Measurements from ENCODE around the gene IQCM.

The IQCM gene

DNA sequence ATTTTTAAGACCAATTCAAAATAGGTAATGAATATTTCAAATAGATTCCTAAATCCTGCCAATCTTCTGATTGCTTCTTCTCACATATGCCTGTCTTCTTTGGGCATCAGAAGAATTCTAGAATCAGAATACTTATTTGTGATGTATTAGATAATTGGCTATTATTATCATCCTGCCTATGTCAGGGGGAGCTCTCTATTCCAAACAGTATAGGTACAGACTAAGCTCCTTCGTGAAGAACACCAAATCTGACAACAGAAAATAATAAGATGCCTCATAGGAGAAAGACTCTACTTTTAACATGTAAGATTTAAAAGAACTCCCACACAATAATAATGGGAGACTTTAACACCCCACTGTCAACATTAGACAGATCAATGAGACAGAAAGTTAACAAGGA is at the start of gene IQCM:
TSS of gene IQCM (minus strand) at position 101 of the 400 bp plus-strand sequence. CDS start 73,152 bp downstream, outside the sequence.
- DNase-seq: no peak

GRCh38 chr4:149857446-149857845 is 41.8 kb upstream of the IQCM start:
- no peak for DNase-seq

DNA sequence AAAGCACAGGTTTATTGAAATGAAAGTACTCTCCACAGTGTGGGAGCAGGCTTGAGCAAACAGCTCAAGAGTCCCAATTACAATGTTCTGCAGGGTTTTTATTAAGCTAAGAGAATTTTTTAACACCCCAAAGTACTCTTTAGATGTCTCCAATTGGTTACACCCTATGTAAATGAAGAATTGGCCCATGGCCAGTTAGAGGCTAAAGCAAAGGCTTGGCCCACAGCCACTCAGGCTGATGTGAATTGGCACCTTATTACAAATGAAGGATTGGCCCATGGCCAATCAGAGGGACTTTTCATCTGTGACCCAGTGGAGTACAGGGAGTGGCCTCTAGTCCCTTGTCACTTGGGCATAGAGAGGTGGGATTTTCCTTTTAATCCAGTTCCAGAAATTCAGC is 30.1 kb upstream of the IQCM start:
- DNase-seq: no peak

- DNase-seq: no peak
Observed at GRCh38 chr4:149841686-149842085, 26.0 kb upstream of the IQCM start.

- no peak for DNase-seq
Observed at GRCh38 chr4:149838036-149838435, 22.4 kb upstream of the IQCM start.

- no peak for DNase-seq
Observed at GRCh38 chr4:149836546-149836945, 20.9 kb upstream of the IQCM start.

DNA sequence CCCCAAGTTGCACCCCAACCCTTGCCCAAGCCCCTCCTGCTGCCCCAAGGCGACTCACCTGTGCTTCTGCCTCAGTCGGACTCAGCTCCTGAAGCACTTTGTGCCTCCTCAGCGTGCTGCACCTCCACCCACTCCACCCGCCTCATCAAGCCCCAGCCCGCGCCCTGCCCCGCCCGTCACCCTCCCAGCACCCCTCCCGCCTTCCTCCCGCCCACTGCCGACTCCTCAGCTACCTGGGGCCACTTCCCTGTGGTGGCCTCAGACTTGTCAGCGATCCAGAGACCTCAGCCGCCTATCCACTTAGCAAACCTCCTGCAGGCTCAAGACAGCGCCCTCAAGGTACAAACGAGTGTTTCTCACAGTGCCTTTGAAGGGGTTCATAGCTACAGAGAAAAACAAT is 19.6 kb upstream of the IQCM start:
- no peak for DNase-seq

DNA sequence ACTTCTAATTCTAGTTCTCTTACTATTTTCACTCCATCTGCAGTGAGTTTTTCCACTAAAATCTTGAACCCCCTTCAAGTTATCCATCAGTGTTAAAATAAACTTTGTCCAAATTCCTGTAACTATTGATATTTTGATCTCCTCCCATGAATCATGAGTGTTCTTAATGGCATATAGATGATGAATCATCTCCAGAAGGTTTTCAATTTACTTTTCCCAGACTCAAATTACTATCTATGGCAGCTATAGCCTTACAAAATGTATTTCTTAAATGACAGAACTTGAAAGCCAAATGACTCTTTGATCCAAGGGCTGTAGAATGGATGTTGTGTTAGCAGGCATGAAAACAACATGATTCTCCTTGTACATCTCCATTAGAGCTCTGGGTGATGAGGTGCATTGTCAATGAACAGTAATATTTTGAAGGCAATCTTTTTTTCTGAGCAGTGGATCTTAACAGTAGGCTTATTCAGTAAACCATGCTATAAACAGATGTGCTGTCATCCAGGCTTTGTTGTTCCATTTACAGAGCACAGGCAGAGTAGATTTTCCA is 16.1 kb upstream of the IQCM start:
- no peak for DNase-seq

DNA sequence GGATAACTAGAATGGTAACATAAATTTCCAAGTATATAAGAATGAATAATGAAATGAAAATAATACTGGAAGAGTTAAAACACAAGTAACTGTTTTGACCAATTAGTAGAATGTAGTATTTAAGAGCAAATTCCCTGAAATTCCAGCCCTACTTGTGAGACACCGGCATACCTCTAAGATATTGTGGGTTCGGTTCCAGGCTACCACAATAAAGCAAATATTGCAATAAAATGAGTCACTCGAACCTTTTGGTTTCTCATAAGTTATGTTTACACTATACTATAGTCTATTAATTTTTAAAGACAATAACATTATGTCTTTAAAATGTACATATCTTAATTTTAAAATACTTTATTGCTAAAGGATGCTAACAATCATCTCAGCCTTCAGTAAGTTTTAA is 15.2 kb upstream of the IQCM start:
- DNase-seq: no peak

GRCh38 chr4:149825336-149825735 is 9.7 kb upstream of the IQCM start:
- DNase-seq: no peak

DNA sequence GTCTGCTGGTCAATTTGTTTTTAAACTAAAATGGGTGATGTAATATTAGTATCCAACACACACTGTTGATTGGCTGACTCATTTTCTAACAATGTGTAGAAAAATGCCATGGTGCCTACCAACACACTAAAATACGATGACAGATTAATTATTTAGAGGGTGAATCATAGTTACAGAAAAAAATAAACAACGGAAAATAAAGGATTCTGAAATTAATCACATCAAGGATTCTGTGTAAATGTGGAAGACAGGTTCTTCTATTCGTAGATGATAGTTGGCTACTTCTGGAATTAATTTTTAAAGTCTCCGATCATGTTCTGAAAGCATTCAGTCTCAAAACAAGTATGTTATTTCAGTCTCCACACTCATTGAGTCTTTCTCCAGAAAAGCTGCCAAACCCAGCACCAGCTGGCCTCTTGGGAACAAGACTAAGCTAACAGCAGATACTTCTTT is 8.2 kb upstream of the IQCM start:
- peak in 4 of 58 donors; percentile 2 to 8 (median 5) for DNase-seq

DNA sequence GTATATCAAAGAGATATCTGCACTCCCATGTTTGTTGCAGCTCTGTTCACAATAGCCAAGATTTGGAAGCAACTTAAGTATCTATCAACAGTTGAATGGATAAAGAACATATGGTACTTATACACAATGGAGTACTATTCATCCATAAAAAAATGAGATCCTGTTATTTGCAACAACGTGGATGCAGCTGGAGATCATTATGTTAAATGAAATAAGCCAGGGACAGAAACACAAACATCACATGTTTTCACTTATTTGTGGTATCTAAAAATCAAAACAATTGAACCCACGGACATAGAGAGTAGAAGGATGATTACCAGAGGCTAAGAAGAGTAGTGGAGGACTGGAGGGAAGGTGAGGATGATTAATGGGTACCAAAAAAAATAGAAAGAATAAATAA is 14.2 kb downstream of the IQCM start:
- DNase-seq: no peak

- no peak for DNase-seq
Observed at GRCh38 chr4:149799546-149799945, 16.1 kb downstream of the IQCM start.

DNA sequence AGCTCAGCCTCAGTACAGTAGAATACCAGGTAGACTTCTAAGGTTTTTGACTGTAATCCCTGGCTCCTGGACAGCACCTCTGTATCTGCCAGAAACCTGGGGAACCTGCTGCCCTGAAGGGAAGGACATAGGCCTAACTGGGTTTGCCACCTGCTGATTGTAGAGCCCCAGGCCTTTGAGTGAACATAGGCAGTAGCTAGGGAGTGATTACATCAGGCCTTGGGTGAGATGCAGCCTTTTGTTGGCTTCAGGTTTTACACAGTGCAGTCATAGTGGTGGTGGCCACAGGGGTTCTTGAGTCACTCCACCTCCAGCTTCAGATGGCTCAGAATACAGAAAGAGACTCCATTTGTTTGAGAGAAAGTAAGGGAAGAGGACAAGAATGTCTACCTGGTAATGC is 19.3 kb downstream of the IQCM start:
- DNase-seq: no peak

DNA sequence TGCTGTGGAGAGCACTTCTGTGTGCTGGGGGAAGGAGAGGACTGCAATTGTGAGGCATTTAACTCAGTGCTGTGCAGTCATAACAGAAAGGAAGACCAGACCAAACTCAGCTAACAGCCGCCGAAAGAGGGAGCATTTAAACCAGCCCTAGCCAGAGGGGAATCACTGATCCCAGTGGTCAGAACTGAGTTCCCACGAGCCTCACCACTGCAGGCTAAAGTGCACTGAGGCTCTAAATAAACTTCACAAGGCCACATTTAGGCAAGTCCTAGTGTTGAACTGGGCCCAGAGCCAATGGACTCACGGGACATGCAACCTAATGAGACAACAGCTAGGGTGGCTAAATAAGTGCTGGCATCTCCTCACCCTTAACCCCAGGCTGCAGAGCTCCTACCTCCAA is 20.4 kb downstream of the IQCM start:
- no peak for DNase-seq

DNA sequence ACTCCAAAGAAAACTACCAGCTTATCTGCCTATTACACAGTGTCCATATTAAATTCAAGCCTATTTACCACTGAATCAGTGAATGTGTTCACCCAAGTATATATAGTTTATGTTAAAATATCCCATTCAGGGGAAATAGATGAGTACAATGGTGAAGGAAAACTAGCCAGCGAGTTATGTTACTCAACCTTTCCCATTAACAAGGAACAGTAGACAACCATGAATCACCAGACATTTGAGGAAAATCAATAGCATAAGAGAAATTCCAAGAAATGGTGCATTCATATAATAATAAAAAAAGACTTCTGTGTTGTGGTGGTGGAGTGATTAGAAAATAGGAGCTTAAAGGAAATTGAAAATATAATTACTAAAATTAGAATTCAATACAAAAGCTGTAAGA is 21.3 kb downstream of the IQCM start:
- DNase-seq: no peak

GRCh38 chr4:149793459-149793858 is 22.2 kb downstream of the IQCM start:
- no peak for DNase-seq

- DNase-seq: no peak
Observed at GRCh38 chr4:149791851-149792250, 23.8 kb downstream of the IQCM start.

DNA sequence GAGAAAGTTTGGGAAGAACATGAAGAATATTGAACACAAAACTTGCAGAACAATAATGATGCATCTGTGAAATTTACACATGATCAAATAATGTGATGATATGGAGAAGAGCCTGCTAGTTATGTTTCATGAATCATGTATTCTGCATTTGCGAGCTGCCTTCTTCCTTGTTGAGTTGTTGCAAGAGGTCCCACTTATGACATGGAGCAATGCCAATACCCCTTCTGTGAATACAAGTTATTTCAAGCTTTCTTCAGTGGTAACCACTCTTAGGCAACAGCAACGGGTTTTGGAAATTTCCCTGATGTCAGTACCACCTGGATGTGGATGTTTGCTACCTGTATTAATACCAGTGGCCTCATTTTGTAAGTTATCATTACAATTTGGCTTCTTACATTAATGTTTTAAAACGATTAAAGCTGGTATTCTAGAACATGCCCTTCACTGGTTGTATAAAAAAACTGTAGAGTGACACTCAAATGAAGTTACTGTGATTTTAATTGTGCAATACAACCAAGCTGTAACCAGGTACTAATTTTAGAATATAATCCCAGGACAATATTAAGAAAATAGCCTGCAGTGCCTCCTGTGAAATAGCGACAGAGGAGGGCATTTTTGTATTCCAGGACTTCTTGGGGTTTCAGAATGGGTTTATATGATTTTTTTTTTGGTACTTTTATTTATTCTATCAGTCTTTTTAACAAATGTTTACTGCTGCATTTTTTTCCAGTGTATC is 25.3 kb downstream of the IQCM start:
- DNase-seq: no peak

DNA sequence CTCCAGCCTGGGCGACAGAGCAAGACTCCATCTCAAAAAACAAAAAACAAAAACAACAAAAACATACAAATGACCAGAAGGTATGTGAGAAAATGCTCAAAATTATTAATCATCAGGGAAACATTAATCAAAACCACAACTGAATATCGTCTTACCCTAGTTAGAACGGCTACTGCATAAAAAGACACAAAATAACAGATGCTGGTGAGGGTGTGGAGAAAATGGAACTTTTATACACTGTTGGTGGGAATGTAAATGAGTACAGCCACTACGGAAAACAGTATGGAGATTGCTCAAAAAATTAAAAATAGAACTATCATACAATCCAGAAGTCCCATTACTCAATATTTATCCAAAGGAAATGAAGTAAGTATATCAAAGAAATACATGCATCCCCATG is 27.3 kb downstream of the IQCM start:
- no peak for DNase-seq

- no peak for DNase-seq
Observed at GRCh38 chr4:149785696-149786431, 29.8 kb downstream of the IQCM start.

- no peak for DNase-seq
Observed at GRCh38 chr4:149784018-149784417, 31.6 kb downstream of the IQCM start.

- DNase-seq: no peak
Observed at GRCh38 chr4:149781150-149781549, 34.5 kb downstream of the IQCM start.

All from anterior cingulate cortex (tissue), 58 donors.